K562 (cell line): Measurements from ENCODE around the gene OR2AT4. TPM values are rescaled to one million over a fixed set of nuclear protein-coding genes. Genes with fewer than 3 reads are reported as not detected.

Experiments
- ATAC-seq: fragments of 200-7000 bp; cut with Tn5 transposase; 3 replicates; pipeline ENCODE4 v1.9.1; 2020; ENCODE audit warnings: moderate library complexity
- BruUV-seq: library from RNA; stranded (reverse); fragments of 400-500 nt; replicated peaks from 2 replicates; lab custom pipeline; 2021; lab: Mats Ljungman, UMichigan
- CTCF ChIA-PET: fragments of 300-600 bp; formaldehyde crosslinking; extraction: SDS; loops from one replicate; lab custom pipeline; 2021; ENCODE audit warnings: low intra/inter-chr PET ratio; lab: Yijun Ruan, JAX
- POLR2A ChIA-PET: fragments of 300-600, 350-650 bp; sonication (Branson Sonifier 250); formaldehyde crosslinking; extraction: SDS; loops from one replicate; lab custom pipeline; 2021; ENCODE audit warnings: antibody characterized with exemption, inconsistent platforms; lab: Yijun Ruan, JAX
- DNase-seq, 4 experiments: peaks; one replicate each; pipeline versions ENCODE4 v3.0.0 to v3.0.0-alpha.2; 2011 to 2018; ENCODE audit warnings: low spot score in 3 of 4, mixed read lengths in 3 of 4; ENCODE audit errors: extremely low read depth in 1 of 4
- FAIRE-seq: peaks from 2 replicates; lab custom pipeline; 2011; peaks lifted over from hg19 to GRCh38; lab: Jason Lieb, UNC
- H2AFZ ChIP-seq: 2 replicates; pipeline ENCODE4 v1.6.0; 2011; ENCODE audit warnings: low read depth, low read length, control low read depth, inconsistent platforms
- H3K27ac ChIP-seq: fragments of 200-600 bp; 3 replicates; pipeline ENCODE4 v1.8.0; 2011; ENCODE audit warnings: low read depth, mild to moderate bottlenecking, control low read depth, inconsistent platforms, low read length, moderate library complexity, mixed read lengths; ENCODE audit errors: extremely low read depth
- H3K27me3 ChIP-seq, 2 experiments: fragments of 300-600 bp in 1 of 2; 2 replicates in 1 of 2; 3 replicates in 1 of 2; pipeline versions ENCODE4 v1.6.0 to v1.8.0; 2011; ENCODE audit warnings: inconsistent platforms in 2 of 2, low read length in 2 of 2, mild to moderate bottlenecking in 1 of 2, mixed read lengths in 1 of 2, moderate library complexity in 1 of 2; ENCODE audit not compliant: control insufficient read depth in 2 of 2, insufficient read depth in 2 of 2
- H3K36me3 ChIP-seq: fragments of 300-600 bp; 3 replicates; pipeline ENCODE4 v1.8.0; 2011; ENCODE audit warnings: mild to moderate bottlenecking, low read length, inconsistent platforms; ENCODE audit not compliant: control insufficient read depth, insufficient read depth
- H3K4me1 ChIP-seq, 2 experiments: fragments of 200-600 bp in 1 of 2; replicated peaks in 1 of 2; 2 replicates in 1 of 2; 3 replicates in 1 of 2; pipeline versions ENCODE4 v1.5.1 to v1.8.0; 2011; ENCODE audit warnings: inconsistent platforms in 2 of 2, low read length in 2 of 2, mild to moderate bottlenecking in 1 of 2, mixed read lengths in 1 of 2, moderate library complexity in 1 of 2; ENCODE audit not compliant: control insufficient read depth in 2 of 2, insufficient read depth in 2 of 2
- H3K4me2 ChIP-seq: 2 replicates; pipeline ENCODE4 v1.6.1; 2011; ENCODE audit warnings: low read length, control low read depth, inconsistent platforms, mixed read lengths; ENCODE audit not compliant: insufficient read depth
- H3K4me3 ChIP-seq: fragments of 200-600 bp; sonication (generic), shearing (Covaris generic); 2 replicates; pipeline ENCODE4 v1.5.1; 2016; ENCODE audit warnings: control low read depth, inconsistent platforms
- H3K79me2 ChIP-seq: fragments of 200-600 bp; 3 replicates; pipeline ENCODE4 v1.8.0; 2011; ENCODE audit warnings: low read length, inconsistent platforms; ENCODE audit not compliant: control insufficient read depth, insufficient read depth
- H3K9ac ChIP-seq, 2 experiments: 2 replicates each; pipeline versions ENCODE4 v1.6.0 to v1.6.1; 2011; ENCODE audit warnings: low read depth in 2 of 2, low read length in 2 of 2, control low read depth in 1 of 2, inconsistent platforms in 1 of 2, mild to moderate bottlenecking in 1 of 2, mixed read lengths in 1 of 2; ENCODE audit not compliant: insufficient read depth in 1 of 2
- H3K9me1 ChIP-seq: one replicate; pipeline ENCODE4 v1.6.0; 2011; ENCODE audit warnings: inconsistent platforms, mild to moderate bottlenecking, low read length, moderate library complexity; ENCODE audit not compliant: control insufficient read depth, insufficient read depth
- H3K9me3 ChIP-seq: replicated peaks from 2 replicates; pipeline ENCODE4 v1.5.1; 2011; ENCODE audit warnings: low read depth, low read length, inconsistent platforms; ENCODE audit not compliant: control insufficient read depth, insufficient read depth
- H4K20me1 ChIP-seq: replicated peaks from 2 replicates; pipeline ENCODE4 v1.6.1; 2011; ENCODE audit warnings: low read length, inconsistent platforms, mixed read lengths; ENCODE audit not compliant: control insufficient read depth, insufficient read depth
- L3MBTL2 ChIP-seq: fragments of 450-650 bp; IDR thresholded peaks from 2 replicates; pipeline ENCODE4 v1.6.1; 2016; ENCODE audit warnings: mild to moderate bottlenecking, moderate library complexity
- NCOR1 ChIP-seq: fragments of 450-650 bp; IDR thresholded peaks from 2 replicates; pipeline ENCODE4 v1.6.1; 2016; ENCODE audit warnings: mild to moderate bottlenecking, moderate library complexity
- NR2C1 ChIP-seq, 2 experiments: fragments of 450-650 bp; IDR thresholded peaks; 2 replicates each; pipeline ENCODE4 v1.6.1; 2017; ENCODE audit warnings: mild to moderate bottlenecking in 2 of 2, antibody characterized with exemption in 1 of 2, inconsistent platforms in 1 of 2, missing compliant biosample characterization in 1 of 2, missing genetic modification characterization in 1 of 2
- POLR2A ChIP-seq: fragments of 450-650 bp; conservative IDR thresholded peaks from 2 replicates; pipeline ENCODE4 v1.6.1; 2016
- THRAP3 ChIP-seq: fragments of 450-650 bp; IDR thresholded peaks from 2 replicates; pipeline ENCODE4 v1.6.1; 2016; ENCODE audit warnings: mild to moderate bottlenecking, inconsistent platforms, borderline replicate concordance
- XRCC3 ChIP-seq: fragments of 450-650 bp; IDR thresholded peaks from 2 replicates; pipeline ENCODE4 v1.6.1; 2017; ENCODE audit warnings: mild to moderate bottlenecking, moderate library complexity
- XRCC5 ChIP-seq: fragments of 200-400 bp; formaldehyde crosslinking; IDR thresholded peaks from 2 replicates; pipeline ENCODE4 v1.6.1; 2017; ENCODE audit warnings: low read depth, mild to moderate bottlenecking, low read length
- ZNF592 ChIP-seq: fragments of 450-650 bp; IDR thresholded peaks from 2 replicates; pipeline ENCODE4 v1.6.1; 2017; ENCODE audit warnings: antibody characterized with exemption, mild to moderate bottlenecking
- ZNF639 ChIP-seq, 2 experiments: fragments of 200-800 bp in 1 of 2; sonication (Bioruptor generic) in 1 of 2; sonication (generic) in 1 of 2; formaldehyde crosslinking in 1 of 2; IDR thresholded peaks in 1 of 2; conservative IDR thresholded peaks in 1 of 2; 2 replicates each; pipeline versions ENCODE4 v1.5.0 to v1.6.1; 2016 to 2020; ENCODE audit warnings: missing compliant biosample characterization in 1 of 2, missing genetic modification characterization in 1 of 2, missing genetic modification reagents in 1 of 2
- WGBS: fragments of 100-300 bp; shearing (Covaris generic); methylation state at CpG from one replicate; pipeline ENCODE4 v1.1.6; 2016; ENCODE audit warnings: low coverage, mixed read lengths; ENCODE audit not compliant: insufficient coverage; ENCODE audit errors: missing lambda C conversion rate; 5-methylcytosine and 5-hydroxymethylcytosine counted together
- in situ Hi-C: fragments of 300-500 bp; cut with MboI; formaldehyde crosslinking; loops from 4 replicates; pipeline ENCODE4 v1.15.0; 2018; ENCODE audit warnings: inconsistent platforms, mixed read lengths
- intact Hi-C: fragments of 100-400 bp; cut with micrococcal nuclease; formaldehyde crosslinking; loops from 2 replicates; pipeline ENCODE4 v1.14.2; 2022
- polyA plus RNA-seq, 8 experiments: library from polyadenylated mRNA; depleted of rRNA in 4 of 8; stranded (reverse) in 5 of 8; unstranded in 3 of 8; fragments of >200 nt; fragmentation: Nextera tagmentation in 2 of 8; fragmentation: Illumina TruSeq in 1 of 8; extraction: Ambion mirVana in 2 of 8; extraction: Trizol in 1 of 8; gene quantifications; 2 replicates each; pipeline versions ENCODE4 v1.2.1 to v1.2.3, GENCODE V29; 2011 to 2014; ENCODE audit warnings: inconsistent platforms in 1 of 8, missing spikeins in 1 of 8
- total RNA-seq, 7 experiments: library from RNA; depleted of rRNA in 6 of 7; stranded (reverse); fragments of >200 nt in 6 of 7; fragmentation: Illumina TruSeq in 2 of 7; extraction: Trizol in 2 of 7; gene quantifications; 2 replicates each; pipeline versions ENCODE4 v1.2.1 to v1.2.3, GENCODE V29; 2011 to 2021; ENCODE audit warnings: low replicate concordance in 1 of 7

The OR2AT4 gene
- total and polyA plus RNA-seq, 9 of the 15 experiments (the other 6 are each of a cell fraction or from before 2014, with no cell fraction given) = 0.86 to 3.1 (median 2.0) TPM

DNA sequence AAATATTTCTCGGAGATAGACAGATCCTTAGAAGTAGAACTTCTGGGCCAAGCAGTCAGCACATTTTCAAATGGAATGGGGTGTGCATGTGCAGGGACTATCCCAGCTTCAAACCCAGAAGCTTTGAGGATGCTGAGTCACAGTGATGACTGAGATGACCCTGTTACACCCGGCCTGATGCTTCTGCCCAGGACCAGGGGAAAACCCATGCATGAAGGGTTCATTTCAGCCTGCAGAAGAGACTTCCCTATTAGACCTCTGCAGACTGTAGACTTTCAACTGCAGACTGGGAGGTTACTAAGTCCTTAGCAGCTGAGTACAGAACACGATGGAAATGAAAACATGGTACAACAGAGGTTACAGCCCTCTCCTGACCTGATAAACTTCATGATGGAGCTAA, 3.6 kb upstream of the OR2AT4 start:
- Histone ChIP-seq H3K27me3 (no peaks in the 10 kb centered on the region), H4K20me1 (no peaks in the 10 kb centered on the region), H3K4me2 (peak overlapping the region; percentile 86), H3K4me3 (peak overlapping the region; percentile 40), H3K9me3 (no peaks in the 10 kb centered on the region), H3K4me1 (peaks cover 30 to 36% of the 10 kb centered on the region in 2 experiments; a peak in 4 of 5 replicates), H3K9me1 (no peaks in the 10 kb centered on the region), H3K79me2 (peaks cover 60% of the 10 kb centered on the region), H2AFZ (peak overlapping the region; percentile 83), H3K9ac (peak overlapping the region; percentile 33 to 76; a peak in 3 of 4 replicates), H3K36me3 (no peaks in the 10 kb centered on the region), H3K27ac (peak overlapping the region; percentile 89)
- WGBS = 2% methylated on average over 3 of the region's 3 CpGs
- ATAC-seq (peak; percentile 78), DNase-seq (peak; percentile 62 to 90 (median 69)), FAIRE-seq (peak; percentile 94)
- no TSS peak for BruUV-seq
- ChIA-PET POLR2A (interaction anchor here (0.6 to 1.7 kb wide), 7 partner anchors 10 to 1631 kb away, joined by 3 to 4 read pairs (median 3); no protein-coding TSS in a partner anchor), CTCF (no interaction called here)
- in situ Hi-C loops (no loop called here), intact Hi-C loops (loop anchor here (5.0 kb wide), 1 partner anchor 42 kb away; no protein-coding TSS in a partner anchor)
- peak; percentile 32; the same call in 1 of the 2 replicates for TF ChIP-seq NR2C1 (IDR thresholded peaks at IDR 0.05)
- 0 out of 2 replicates have a peak, but pooled peaks have one; percentile 39 for TF ChIP-seq NR2C1 (tag; IDR thresholded peaks at IDR 0.05)
- TF ChIP-seq POLR2A = peak; percentile 60
- no peak for TF ChIP-seq ZNF639 (CRISPR knock-in tag; conservative IDR thresholded peaks at IDR 0.05 in 1 of 2, IDR thresholded peaks at IDR 0.05 in 1 of 2)
- peak; percentile 94 for TF ChIP-seq ZNF592
- peak; percentile 86 for TF ChIP-seq L3MBTL2
- TF ChIP-seq NCOR1 = peak; percentile 47
- no peak for TF ChIP-seq THRAP3
- TF ChIP-seq XRCC3 = no peak
- TF ChIP-seq XRCC5 = no peak
